T-helper 1 cell treated with Interleukin-12 subunit alpha and Interleukin-12 subunit beta and Interleukin-4 antibody, amounts not matched to agents 30 μg/mL and 1 μg/mL, for 36 hours (primary cell): ENCODE data around the gene UBTD2.

Source experiments
- H3K27ac Mint-ChIP-seq: one replicate; pipeline ENCODE4 v1.8.0; 2021; ENCODE audit warnings: mild to moderate bottlenecking, mixed read lengths
- H3K27me3 Mint-ChIP-seq: one replicate; pipeline ENCODE4 v1.8.0; 2021; ENCODE audit warnings: low read depth, mixed read lengths
- H3K36me3 Mint-ChIP-seq: one replicate; pipeline ENCODE4 v1.8.0; 2021; ENCODE audit warnings: low read depth, mixed read lengths
- H3K4me1 Mint-ChIP-seq: one replicate; pipeline ENCODE4 v1.8.0; 2021; ENCODE audit warnings: low read depth, mixed read lengths
- H3K4me3 Mint-ChIP-seq: one replicate; pipeline ENCODE4 v1.8.0; 2021; ENCODE audit warnings: mild to moderate bottlenecking, moderate library complexity, mixed read lengths
- H3K9me3 Mint-ChIP-seq: one replicate; pipeline ENCODE4 v1.8.0; 2021; ENCODE audit warnings: mixed read lengths

Gene UBTD2

DNA sequence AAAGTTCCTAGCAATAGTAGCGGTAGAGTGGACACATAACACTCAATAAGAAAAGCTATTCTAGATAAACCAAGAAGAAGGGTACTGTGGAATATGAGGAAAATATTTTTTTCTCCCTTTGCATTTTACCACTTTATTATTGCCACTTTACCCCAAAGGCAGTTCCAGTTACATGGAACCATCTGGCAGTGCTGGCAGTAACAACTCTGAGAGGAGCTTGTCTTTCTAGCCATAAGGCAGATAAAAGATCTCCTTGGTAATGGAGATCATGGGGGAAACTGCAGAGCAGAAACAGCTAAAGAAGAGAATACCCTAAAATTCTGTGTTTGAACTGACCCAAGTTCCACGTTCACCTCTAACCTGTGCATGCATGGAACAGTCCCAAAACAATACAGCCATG lies 38.5 kb downstream of the UBTD2 start:
- Mint-ChIP-seq H3K27me3 (no peaks in the 10 kb centered on the region), H3K4me1 (no peaks in the 10 kb centered on the region), H3K36me3 (peaks cover 5% of the 10 kb centered on the region), H3K27ac (no peak overlapping the region), H3K9me3 (peaks cover 9% of the 10 kb centered on the region), H3K4me3 (no peak overlapping the region)

- H3K27me3 Mint-ChIP-seq, result no peaks in the 10 kb centered on the region
- H3K36me3 Mint-ChIP-seq, result peaks cover 2% of the 10 kb centered on the region
- no peak overlapping the region for H3K27ac Mint-ChIP-seq
- peaks cover 5% of the 10 kb centered on the region for H3K4me1 Mint-ChIP-seq
- peaks cover 4% of the 10 kb centered on the region for H3K9me3 Mint-ChIP-seq
- H3K4me3 Mint-ChIP-seq, result no peak overlapping the region
These were observed 40.3 kb downstream of the UBTD2 start for GRCh38 chr5:172243302-172243701.

- Mint-ChIP-seq H3K4me3 (peak overlapping the region; percentile 3), H3K36me3 (peaks cover 4% of the 10 kb centered on the region), H3K27me3 (no peaks in the 10 kb centered on the region), H3K9me3 (no peaks in the 10 kb centered on the region), H3K27ac (peak overlapping the region; percentile 9), H3K4me1 (peaks cover 32% of the 10 kb centered on the region)
These were observed 45.2 kb downstream of the UBTD2 start for GRCh38 chr5:172238334-172238733.

DNA sequence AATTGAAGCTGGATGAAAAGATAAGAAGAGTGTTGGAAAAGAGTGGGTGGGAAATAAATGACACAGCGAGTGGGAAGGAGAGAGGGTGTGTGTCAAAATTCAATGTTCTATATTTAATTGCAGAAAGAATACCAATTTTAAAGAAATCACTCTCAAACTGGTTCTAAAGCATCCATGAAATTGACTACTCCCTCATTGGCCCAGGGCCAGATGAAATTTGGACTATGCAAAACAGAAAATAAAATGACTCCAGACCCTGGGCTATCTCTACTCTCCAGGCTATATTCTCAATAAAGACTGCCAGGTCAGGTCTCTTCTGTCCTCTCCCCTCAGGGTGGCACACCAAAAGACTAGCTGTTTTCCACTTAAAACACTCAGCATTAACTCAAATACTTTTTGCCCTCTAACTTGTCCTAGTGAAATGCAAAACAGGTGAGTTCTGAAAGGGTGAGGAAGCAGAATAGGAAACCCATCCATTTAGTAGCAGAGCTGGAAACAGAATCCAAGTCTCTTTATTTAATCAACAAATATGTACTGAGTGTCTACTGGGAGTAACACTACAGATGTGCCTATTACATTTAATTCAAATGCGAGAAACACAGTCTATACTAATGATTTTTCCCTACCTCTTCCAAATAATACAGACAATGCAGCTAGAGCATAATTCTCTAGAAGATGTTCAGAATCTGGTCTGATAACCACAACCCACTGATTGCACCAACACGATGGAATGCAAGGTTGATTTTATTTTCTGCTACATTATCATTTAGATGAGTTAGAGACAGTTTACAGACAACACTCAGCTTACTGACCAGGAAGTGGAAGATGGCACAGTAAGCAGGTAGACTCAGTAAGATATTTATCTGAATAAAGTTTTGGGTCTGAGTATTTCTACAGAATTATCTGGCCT lies 47.5 kb downstream of the UBTD2 start:
- no peak overlapping the region for H3K4me3 Mint-ChIP-seq
- peaks cover 7% of the 10 kb centered on the region for H3K36me3 Mint-ChIP-seq
- no peaks in the 10 kb centered on the region for H3K9me3 Mint-ChIP-seq
- H3K27me3 Mint-ChIP-seq, result no peaks in the 10 kb centered on the region
- H3K4me1 Mint-ChIP-seq, result peaks cover 32% of the 10 kb centered on the region
- no peak overlapping the region for H3K27ac Mint-ChIP-seq

- no peaks in the 10 kb centered on the region for H3K9me3 Mint-ChIP-seq
- peaks cover 9% of the 10 kb centered on the region for H3K36me3 Mint-ChIP-seq
- no peak overlapping the region for H3K27ac Mint-ChIP-seq
- H3K4me1 Mint-ChIP-seq, result peaks cover 32% of the 10 kb centered on the region
- no peaks in the 10 kb centered on the region for H3K27me3 Mint-ChIP-seq
- H3K4me3 Mint-ChIP-seq, result no peak overlapping the region
These were observed 48.3 kb downstream of the UBTD2 start for GRCh38 chr5:172235132-172235780.

- peaks cover 9% of the 10 kb centered on the region for H3K36me3 Mint-ChIP-seq
- no peaks in the 10 kb centered on the region for H3K9me3 Mint-ChIP-seq
- no peak overlapping the region for H3K27ac Mint-ChIP-seq
- H3K4me3 Mint-ChIP-seq, result no peak overlapping the region
- peaks cover 31% of the 10 kb centered on the region for H3K4me1 Mint-ChIP-seq
- H3K27me3 Mint-ChIP-seq, result no peaks in the 10 kb centered on the region
These were observed 49.5 kb downstream of the UBTD2 start for GRCh38 chr5:172234031-172234430.

DNA sequence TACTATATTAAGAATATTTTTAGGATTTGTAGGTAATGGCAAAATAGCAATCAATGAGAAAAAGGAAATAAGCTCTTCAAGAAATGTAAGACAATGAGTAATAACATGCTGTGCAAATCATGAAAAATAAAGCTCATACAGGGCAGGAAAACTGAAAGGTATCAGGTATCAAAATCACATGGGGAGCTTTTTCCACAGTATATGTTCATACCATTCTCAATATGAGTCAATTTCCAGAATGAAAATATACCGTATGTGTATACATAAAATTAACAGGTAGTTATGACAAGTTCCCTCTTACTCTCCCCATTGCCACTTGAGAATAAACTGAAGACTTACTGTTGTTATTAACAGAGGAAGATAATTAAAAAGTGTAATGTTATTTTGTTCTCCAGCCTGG lies 53.7 kb downstream of the UBTD2 start:
- H3K4me3 Mint-ChIP-seq, result no peak overlapping the region
- peaks cover 9% of the 10 kb centered on the region for H3K4me1 Mint-ChIP-seq
- H3K9me3 Mint-ChIP-seq, result no peaks in the 10 kb centered on the region
- H3K27me3 Mint-ChIP-seq, result peaks cover 3% of the 10 kb centered on the region
- peaks cover 20% of the 10 kb centered on the region for H3K36me3 Mint-ChIP-seq
- no peak overlapping the region for H3K27ac Mint-ChIP-seq

- peaks cover 30% of the 10 kb centered on the region for H3K36me3 Mint-ChIP-seq
- H3K27me3 Mint-ChIP-seq, result peaks cover 3% of the 10 kb centered on the region
- H3K4me1 Mint-ChIP-seq, result peaks cover 19% of the 10 kb centered on the region
- H3K4me3 Mint-ChIP-seq, result no peak overlapping the region
- no peak overlapping the region for H3K27ac Mint-ChIP-seq
- H3K9me3 Mint-ChIP-seq, result peaks cover 6% of the 10 kb centered on the region
These were observed 58.6 kb downstream of the UBTD2 start for GRCh38 chr5:172224996-172225395.

GRCh38 chr5:172223901-172224873 lies 59.4 kb downstream of the UBTD2 start:
- Mint-ChIP-seq H3K27me3 (peaks cover 3% of the 10 kb centered on the region), H3K27ac (peak overlapping the region; percentile 58), H3K4me1 (peaks cover 17% of the 10 kb centered on the region), H3K36me3 (peaks cover 36% of the 10 kb centered on the region), H3K9me3 (peaks cover 8% of the 10 kb centered on the region), H3K4me3 (peak overlapping the region; percentile 46)

DNA sequence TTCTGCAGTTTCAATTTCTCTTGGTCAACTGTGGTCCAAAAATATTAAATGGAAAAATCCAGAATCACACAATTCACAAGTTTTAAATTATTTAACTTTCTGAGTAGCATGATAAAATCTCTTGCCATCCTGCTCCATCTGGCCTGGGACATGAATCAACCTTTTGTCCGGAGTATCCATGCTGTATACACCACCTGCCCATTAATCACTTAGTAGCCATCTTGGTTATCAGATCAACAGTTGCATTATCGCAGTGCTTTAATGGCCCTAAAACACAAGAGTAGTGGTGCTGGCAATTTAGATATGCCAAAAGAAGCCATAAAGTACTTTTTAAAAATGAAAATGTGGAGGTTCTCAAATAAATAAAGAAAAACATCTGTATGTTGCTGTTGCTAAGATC lies 64.3 kb downstream of the UBTD2 start:
- H3K4me3 Mint-ChIP-seq, result no peak overlapping the region
- H3K36me3 Mint-ChIP-seq, result peaks cover 37% of the 10 kb centered on the region
- no peaks in the 10 kb centered on the region for H3K27me3 Mint-ChIP-seq
- H3K4me1 Mint-ChIP-seq, result peaks cover 21% of the 10 kb centered on the region
- no peak overlapping the region for H3K27ac Mint-ChIP-seq
- peaks cover 20% of the 10 kb centered on the region for H3K9me3 Mint-ChIP-seq

DNA sequence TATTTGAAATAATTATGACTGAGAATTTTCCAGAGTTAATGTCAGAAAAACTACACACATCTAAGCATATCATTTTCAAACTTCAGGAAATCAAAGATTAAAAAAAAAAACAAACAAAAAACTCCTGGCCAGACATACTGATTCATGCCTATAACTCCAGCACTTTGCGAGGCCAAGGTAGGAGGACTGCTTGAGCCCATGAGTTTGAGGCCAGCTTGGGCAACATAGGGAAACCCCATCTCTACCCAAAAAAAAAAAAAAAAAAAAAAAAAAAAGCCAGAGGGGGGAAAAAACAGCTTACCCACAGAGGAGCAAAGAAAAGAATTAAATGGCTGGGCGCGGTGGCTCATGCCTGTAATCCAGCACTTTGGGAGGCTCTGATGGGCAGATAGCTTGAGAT lies 67.2 kb downstream of the UBTD2 start:
- H3K36me3 Mint-ChIP-seq, result peaks cover 27% of the 10 kb centered on the region
- no peaks in the 10 kb centered on the region for H3K27me3 Mint-ChIP-seq
- H3K4me3 Mint-ChIP-seq, result no peak overlapping the region
- H3K27ac Mint-ChIP-seq, result no peak overlapping the region
- H3K9me3 Mint-ChIP-seq, result peaks cover 14% of the 10 kb centered on the region
- peaks cover 13% of the 10 kb centered on the region for H3K4me1 Mint-ChIP-seq

DNA sequence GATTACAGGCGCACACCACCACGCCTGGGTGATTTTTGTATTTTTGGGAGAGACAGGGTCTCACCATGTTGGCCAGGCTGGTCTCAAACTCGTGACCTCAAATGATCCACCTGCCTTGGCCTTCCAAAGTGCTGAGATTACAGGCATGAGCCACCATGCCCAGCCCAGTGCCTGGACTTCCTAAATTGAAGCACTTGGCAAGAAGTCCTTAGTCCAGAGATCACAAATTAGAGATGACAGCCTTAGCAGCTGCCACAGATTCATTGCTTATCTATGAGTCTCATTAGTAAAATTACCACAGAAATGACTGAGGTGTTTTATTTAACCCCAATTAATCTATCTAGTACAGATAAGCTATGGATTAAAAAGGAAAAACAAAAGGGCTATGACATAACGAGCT lies 70.4 kb downstream of the UBTD2 start:
- H3K27me3 Mint-ChIP-seq, result no peaks in the 10 kb centered on the region
- H3K4me1 Mint-ChIP-seq, result peaks cover 13% of the 10 kb centered on the region
- H3K9me3 Mint-ChIP-seq, result peaks cover 6% of the 10 kb centered on the region
- H3K36me3 Mint-ChIP-seq, result peaks cover 14% of the 10 kb centered on the region
- H3K4me3 Mint-ChIP-seq, result no peak overlapping the region
- no peak overlapping the region for H3K27ac Mint-ChIP-seq

- no peak overlapping the region for H3K27ac Mint-ChIP-seq
- H3K36me3 Mint-ChIP-seq, result peaks cover 8% of the 10 kb centered on the region
- no peaks in the 10 kb centered on the region for H3K9me3 Mint-ChIP-seq
- peaks cover 10% of the 10 kb centered on the region for H3K4me1 Mint-ChIP-seq
- no peak overlapping the region for H3K4me3 Mint-ChIP-seq
- peaks cover 4% of the 10 kb centered on the region for H3K27me3 Mint-ChIP-seq
These were observed 71.9 kb downstream of the UBTD2 start for GRCh38 chr5:172211676-172212075.

DNA sequence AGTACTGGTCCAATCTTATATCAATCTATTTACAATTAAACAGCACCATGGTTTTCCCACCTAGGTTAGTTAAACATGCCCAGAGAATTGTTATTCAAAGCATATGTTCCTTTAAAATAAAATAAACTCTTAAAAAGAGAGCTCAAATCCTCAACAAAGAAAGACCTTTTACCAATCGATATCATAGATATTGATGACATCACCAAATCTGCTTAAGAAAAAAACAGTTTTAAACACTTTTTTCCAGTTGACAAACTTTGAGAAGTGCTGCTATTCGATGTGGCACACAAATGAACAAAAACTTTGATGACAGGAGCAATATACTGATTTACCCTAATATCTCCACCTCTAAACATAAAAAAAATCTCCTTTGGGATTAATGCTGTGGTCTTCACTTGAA lies 73.8 kb downstream of the UBTD2 start:
- H3K27ac Mint-ChIP-seq, result no peak overlapping the region
- no peaks in the 10 kb centered on the region for H3K9me3 Mint-ChIP-seq
- peaks cover 4% of the 10 kb centered on the region for H3K27me3 Mint-ChIP-seq
- H3K4me1 Mint-ChIP-seq, result peaks cover 4% of the 10 kb centered on the region
- H3K36me3 Mint-ChIP-seq, result peaks cover 7% of the 10 kb centered on the region
- no peak overlapping the region for H3K4me3 Mint-ChIP-seq
